ENCODE measurements around the gene NXT1. TPM values are rescaled to one million over a fixed set of nuclear protein-coding genes. Genes with fewer than 3 reads are reported as not detected.

Gene NXT1
- total RNA-seq, 3 donors from 2014 or later, result 9.9 to 12.9 (median 10.6) TPM

DNA sequence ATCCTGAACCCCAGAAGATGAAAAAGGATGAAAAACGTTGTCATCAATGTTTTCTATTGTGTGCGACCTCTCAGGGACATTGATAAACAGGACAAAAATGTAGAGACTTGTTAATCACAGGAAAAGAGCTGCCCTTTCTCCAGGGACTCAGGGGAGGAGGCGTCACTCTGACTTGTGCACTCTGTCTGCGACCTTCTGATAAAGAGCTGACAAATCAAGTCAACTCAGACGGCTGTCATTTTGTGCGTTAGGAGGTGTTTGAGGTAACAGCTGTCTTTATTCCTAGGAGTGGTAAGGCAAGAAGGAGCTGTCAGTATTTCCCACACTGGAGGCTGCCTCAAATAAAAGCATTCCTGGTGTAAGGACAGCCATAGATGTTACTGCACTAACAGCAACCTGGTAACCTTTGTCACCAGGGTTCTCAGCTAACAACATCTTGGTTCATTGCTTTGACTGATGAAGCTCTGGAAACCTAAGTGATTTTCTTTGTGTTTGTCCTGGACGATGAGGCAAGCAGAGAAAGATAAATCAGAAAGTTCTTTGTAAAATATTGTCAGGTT, 38.6 kb upstream of the NXT1 start:
- no peaks in the 10 kb centered on the region for H3K9me3 ChIP-seq
- ATAC-seq, result no peak
- no peaks in the 10 kb centered on the region for H3K4me1 ChIP-seq (ENCODE audit: low read depth)
- no peak for TF ChIP-seq CTCF (IDR thresholded peaks at IDR 0.05)
- no peak for DNase-seq
- no peaks in the 10 kb centered on the region for H3K36me3 ChIP-seq (ENCODE audit: low read depth)
- no peak overlapping the region for H3K4me3 ChIP-seq
- intact Hi-C loops (cut with DNase I, micrococcal nuclease), result no loop called here

GRCh38 chr20:23313271-23313670, 37.3 kb upstream of the NXT1 start:
- no peak for ATAC-seq
- no peak for DNase-seq
- Histone ChIP-seq H3K4me3 (no peak overlapping the region), H3K4me1 (ENCODE audit: low read depth) (no peaks in the 10 kb centered on the region), H3K9me3 (no peaks in the 10 kb centered on the region), H3K36me3 (ENCODE audit: low read depth) (no peaks in the 10 kb centered on the region)
- no peak for TF ChIP-seq CTCF (IDR thresholded peaks at IDR 0.05)
- intact Hi-C loops (cut with DNase I, micrococcal nuclease), result no loop called here

DNA sequence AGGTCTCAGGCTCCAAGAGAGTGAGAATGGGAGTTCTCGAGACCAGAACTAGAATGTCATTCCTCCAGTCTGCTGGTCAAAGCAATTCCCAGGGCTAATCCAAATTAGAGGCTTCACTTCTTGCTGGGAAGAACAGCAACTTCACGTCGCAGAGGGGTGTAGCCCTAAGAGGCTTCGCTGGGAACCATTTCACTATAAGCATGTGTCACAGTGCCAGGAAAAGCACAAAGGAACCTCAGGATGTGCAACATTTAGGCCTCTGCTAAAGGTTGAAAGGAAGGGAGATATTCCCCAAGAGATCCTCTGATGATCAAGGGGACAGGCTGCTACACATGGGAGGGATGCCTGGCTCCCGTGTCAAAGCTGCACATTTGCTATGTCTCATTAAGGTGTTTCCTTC, 35.9 kb upstream of the NXT1 start:
- Histone ChIP-seq H3K9me3 (no peaks in the 10 kb centered on the region), H3K36me3 (ENCODE audit: low read depth) (no peaks in the 10 kb centered on the region), H3K4me3 (no peak overlapping the region), H3K4me1 (ENCODE audit: low read depth) (no peaks in the 10 kb centered on the region)
- TF ChIP-seq CTCF (IDR thresholded peaks at IDR 0.05), result no peak
- DNase-seq (no peak), ATAC-seq (no peak)
- intact Hi-C loops (cut with DNase I, micrococcal nuclease), result no loop called here

DNA sequence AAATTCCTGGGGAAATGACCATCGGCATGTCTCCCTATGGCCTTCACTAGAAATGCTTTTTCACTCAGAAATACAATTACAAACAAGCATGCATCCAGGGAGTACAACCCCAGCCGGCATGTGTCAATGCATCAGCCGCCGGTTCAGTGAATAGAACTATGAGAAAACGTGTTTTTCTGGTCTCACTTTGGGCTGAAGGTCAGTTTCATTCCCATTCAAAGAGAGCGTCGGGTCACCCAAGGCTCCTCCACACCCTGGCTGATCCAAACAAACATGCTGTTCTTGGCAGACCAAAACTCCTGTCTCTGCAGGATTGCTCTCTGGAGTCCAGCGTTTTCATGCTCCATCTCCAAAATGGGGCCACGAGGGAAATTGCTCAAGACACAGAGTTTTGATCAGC, 35.5 kb upstream of the NXT1 start:
- intact Hi-C loops (cut with DNase I, micrococcal nuclease), result no loop called here
- Histone ChIP-seq H3K4me3 (no peak overlapping the region), H3K36me3 (ENCODE audit: low read depth) (no peaks in the 10 kb centered on the region), H3K4me1 (ENCODE audit: low read depth) (no peaks in the 10 kb centered on the region), H3K9me3 (no peaks in the 10 kb centered on the region)
- DNase-seq (no peak), ATAC-seq (peak; percentile 26)
- no peak for TF ChIP-seq CTCF (IDR thresholded peaks at IDR 0.05)

- intact Hi-C loops (cut with DNase I, micrococcal nuclease), result no loop called here
- no peak for DNase-seq
Observed at GRCh38 chr20:23316626-23317025, 34.0 kb upstream of the NXT1 start.

More at GRCh38 chr20:23316626-23317025, 34.0 kb upstream of the NXT1 start:
- Histone ChIP-seq H3K4me1 (ENCODE audit: low read depth) (no peaks in the 10 kb centered on the region), H3K9me3 (no peaks in the 10 kb centered on the region), H3K36me3 (ENCODE audit: low read depth) (no peaks in the 10 kb centered on the region), H3K4me3 (no peak overlapping the region)
- TF ChIP-seq CTCF (IDR thresholded peaks at IDR 0.05), result no peak
- no peak for ATAC-seq

Data from mucosa of descending colon (tissue), 3 donors.